KOPT-K1 (cell line): ENCODE data around the gene GPX3.

ENCODE experiments used
- H3K27ac ChIP-seq: fragments of 200-600 bp; sonication (generic); 2 replicates; pipeline ENCODE4 v1.5.1; 2016; ENCODE audit warnings: antibody characterized with exemption, mild to moderate bottlenecking, low read depth, low read length; ENCODE audit not compliant: poor library complexity, severe bottlenecking
- H3K36me3 ChIP-seq: fragments of 200-600 bp; sonication (generic); 2 replicates; pipeline ENCODE4 v1.5.1; 2017; ENCODE audit warnings: antibody characterized with exemption, mild to moderate bottlenecking, low read length, moderate library complexity; ENCODE audit not compliant: insufficient read depth
- H3K9me3 ChIP-seq: fragments of 200-600 bp; sonication (generic); 2 replicates; pipeline ENCODE4 v1.5.1; 2017; ENCODE audit warnings: antibody characterized with exemption, low read length, mild to moderate bottlenecking; ENCODE audit not compliant: insufficient read depth, poor library complexity, severe bottlenecking

GPX3 gene

DNA sequence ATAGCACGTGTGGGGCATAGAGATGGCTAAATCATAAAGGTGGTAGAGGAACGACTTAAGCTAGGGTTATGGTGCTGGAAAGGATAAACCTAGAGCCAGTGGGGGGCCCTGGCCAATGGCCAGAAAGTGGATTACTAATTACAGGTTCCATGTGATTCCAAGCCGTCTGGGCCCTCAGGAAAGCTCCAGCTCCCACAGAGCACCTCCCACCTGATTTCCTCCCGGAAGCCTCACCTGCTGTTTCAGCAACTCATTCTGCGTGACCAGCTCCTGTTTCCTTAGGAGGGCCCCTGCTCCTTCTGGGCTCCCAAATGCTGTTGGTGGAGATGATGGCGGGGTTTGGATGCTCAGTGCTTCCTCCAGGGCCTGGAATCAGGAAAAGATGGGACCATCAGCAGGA is 16.2 kb downstream of the GPX3 start:
- Histone ChIP-seq H3K9me3 (no peaks in the 10 kb centered on the region), H3K36me3 (peaks cover 100% of the 10 kb centered on the region), H3K27ac (no peak overlapping the region)

DNA sequence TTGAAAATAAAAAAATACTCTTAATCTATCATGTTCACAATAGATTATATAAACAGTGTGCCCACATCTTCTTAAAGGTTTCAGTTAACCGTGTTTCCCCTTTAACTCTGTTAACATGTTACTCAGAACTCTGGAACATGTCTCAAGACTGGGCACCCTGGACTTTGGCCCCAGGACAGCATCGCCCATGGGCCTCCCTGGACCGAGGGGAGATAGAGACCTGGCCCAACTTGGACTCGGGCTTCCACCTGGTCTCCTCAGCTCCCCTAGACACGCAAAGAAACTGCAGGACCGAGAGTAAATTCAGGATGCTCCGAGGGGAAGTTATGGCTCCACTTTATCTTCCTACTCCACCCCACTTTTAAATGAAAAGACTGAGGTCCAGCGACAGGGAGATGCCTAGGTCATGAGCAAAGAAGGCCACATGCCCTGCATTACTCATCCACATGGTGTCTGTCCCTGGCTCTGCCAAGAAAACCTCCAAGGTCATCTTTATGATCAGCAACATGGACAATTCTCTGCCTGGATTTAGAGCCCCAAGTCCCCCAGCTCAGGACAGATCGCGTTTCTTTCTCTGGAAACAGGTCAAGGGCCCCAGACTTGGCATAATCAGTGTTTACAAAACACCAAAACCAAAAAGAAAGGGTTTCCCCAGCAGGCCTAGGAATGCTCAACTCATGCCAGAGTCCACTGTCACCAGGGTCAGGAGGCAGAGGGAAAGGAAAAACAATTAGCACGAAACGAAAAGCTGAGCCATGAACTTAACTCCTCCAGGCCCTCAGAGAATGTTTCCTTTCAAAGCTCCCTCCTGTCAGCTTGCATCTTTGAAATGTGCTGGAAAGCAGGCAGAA is 17.4 kb downstream of the GPX3 start:
- H3K27ac ChIP-seq = no peak overlapping the region
- no peaks in the 10 kb centered on the region for H3K9me3 ChIP-seq
- H3K36me3 ChIP-seq = peaks cover 100% of the 10 kb centered on the region

DNA sequence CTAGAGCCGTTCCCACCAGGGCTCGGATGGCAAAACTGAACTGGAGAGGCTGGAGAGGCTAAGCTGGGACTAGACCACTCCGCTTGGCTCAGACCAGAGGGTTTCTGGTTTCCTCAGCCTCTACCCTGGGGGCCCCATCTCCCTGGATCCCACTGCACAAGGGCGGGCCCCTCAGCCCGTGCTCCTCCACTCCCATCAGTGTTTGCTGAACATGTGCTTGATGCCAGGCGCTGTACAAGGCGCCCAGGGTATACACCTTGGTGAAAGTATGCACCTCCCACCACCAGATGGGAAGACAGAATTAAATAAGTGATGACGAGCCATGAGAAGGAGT is 18.0 kb downstream of the GPX3 start:
- Histone ChIP-seq H3K9me3 (no peaks in the 10 kb centered on the region), H3K36me3 (peaks cover 100% of the 10 kb centered on the region), H3K27ac (no peak overlapping the region)

DNA sequence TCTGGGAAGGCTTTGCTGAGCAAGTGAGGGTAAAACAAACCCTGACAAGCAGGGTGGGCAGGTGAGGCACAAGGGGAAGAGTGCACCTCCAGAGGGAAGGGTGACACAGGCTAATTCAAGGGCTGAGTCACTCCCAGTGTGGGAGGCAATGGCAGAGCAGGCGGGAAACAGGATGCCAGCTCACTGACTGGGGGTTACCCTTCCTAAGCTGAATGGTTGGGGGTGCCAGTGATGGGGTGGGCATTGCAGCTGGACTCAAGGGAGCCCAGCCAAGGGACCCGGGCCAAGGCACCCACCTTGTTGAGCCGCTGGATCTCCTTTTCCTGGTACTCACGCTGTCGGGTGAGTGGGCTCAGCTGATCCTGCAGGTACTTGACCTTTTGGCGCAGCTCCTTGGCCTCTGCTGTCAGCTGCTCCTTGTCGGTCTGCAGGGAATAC is 18.4 kb downstream of the GPX3 start:
- no peaks in the 10 kb centered on the region for H3K9me3 ChIP-seq
- H3K27ac ChIP-seq = no peak overlapping the region
- H3K36me3 ChIP-seq = peaks cover 100% of the 10 kb centered on the region

DNA sequence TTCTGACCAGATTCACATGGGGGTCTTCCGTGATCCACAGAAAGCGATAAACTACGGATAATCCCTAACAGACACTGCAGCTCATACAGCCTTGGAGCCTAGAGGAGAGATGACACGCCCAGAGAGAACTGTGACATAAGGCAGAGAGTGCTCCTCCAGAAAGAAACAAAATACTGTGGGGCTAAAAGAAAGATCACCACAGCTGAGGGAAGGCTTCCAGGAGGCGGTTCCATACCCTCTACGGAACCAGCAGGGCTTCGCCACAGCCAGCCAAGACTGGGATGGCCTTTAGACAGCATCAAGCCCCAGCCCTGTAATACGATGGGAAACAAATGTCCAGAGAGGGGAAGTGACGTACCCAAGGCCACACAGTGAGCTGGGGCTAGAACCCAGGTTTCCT is 19.3 kb downstream of the GPX3 start:
- Histone ChIP-seq H3K27ac (no peak overlapping the region), H3K36me3 (peaks cover 99% of the 10 kb centered on the region), H3K9me3 (no peaks in the 10 kb centered on the region)

DNA sequence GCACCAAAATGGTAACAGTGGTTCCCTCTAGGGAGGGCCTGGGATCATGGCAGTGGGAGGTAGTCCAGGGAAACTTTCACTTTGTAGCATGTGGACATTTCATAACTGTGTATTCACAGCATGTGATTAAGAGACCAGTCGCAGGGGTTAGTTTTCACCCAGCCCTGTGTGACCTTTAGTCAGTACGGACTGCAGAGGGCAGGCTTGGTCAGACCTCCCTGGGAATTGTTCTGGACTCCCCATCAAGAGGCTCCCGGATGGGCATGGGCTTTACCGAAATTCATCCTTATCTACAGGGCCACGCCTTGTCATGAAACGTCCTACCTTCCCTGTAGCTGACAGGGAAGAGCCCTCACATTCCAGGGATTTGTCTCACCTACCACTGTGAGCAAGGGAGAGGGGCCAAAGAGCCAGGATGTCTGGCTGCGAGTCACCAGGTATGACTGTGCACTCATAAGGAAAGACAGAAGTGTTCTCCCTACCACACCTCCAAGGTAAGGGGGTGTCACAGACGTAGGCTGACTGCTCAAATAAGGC is 19.9 kb downstream of the GPX3 start:
- Histone ChIP-seq H3K9me3 (no peaks in the 10 kb centered on the region), H3K27ac (no peak overlapping the region), H3K36me3 (peaks cover 99% of the 10 kb centered on the region)

DNA sequence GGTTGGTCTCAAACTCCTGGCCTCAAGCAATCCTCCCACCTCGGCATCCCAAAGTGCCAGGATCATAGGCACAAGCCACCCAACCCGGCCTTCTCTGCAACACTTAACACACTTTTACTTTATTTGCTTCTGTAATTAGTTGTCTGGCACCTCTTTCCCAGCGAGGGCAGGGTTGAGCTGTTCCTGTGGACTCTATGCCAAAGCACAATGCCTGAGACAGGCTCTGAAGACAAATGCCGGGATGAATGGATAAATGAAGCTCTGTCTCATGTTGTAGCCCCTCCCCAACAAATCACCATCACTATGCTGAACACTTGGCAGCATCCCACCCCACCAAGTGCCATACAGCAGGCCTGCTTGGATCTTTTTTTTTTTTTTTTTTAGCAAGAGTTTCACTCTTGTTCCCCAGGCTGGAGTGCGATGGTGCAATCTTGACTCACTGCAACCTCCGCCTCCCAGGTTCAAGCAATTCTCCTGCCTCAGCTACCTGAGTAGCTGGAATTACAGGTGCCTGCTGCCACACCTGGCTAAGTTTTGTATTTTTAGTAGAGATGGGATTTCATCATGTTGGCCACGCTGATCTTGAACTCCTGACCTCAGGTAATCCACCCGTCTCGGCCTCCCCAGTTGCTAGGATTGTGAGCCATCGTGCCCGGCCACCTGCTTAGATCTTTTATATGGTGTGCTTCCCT is 21.3 kb downstream of the GPX3 start:
- Histone ChIP-seq H3K36me3 (peaks cover 97% of the 10 kb centered on the region), H3K9me3 (no peaks in the 10 kb centered on the region), H3K27ac (no peak overlapping the region)

DNA sequence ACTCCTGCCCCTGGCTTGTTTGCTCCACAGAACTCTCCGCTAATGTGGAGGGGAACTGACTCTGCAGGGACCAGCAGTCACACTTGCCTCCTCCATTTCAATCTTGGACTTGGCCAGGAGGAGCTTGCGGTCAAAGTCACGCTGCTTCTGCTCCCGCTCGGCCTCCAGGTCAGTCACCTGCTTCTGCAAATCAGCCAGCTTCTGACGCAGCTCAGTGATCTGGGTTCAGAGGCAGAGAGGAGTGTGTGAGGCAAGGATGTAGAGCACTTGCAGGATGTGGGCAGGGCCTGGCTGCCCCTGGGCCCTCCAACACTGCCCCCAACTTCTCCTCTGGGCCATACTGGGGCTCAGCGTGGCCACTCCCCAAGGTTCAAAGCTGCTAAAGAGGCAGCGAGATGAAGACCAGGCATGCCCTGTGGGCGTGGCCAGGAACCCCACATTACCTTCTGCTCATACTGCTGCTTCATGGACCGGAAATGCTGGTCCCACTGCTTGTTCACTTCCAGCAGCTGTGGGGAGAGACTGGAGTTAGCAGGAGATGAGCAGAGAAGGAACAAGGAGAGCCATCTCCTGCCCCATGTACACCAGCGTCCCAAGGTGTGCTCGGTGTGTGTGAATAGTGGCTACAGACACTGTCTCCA is 22.2 kb downstream of the GPX3 start:
- Histone ChIP-seq H3K36me3 (peaks cover 97% of the 10 kb centered on the region), H3K9me3 (no peaks in the 10 kb centered on the region), H3K27ac (no peak overlapping the region)

DNA sequence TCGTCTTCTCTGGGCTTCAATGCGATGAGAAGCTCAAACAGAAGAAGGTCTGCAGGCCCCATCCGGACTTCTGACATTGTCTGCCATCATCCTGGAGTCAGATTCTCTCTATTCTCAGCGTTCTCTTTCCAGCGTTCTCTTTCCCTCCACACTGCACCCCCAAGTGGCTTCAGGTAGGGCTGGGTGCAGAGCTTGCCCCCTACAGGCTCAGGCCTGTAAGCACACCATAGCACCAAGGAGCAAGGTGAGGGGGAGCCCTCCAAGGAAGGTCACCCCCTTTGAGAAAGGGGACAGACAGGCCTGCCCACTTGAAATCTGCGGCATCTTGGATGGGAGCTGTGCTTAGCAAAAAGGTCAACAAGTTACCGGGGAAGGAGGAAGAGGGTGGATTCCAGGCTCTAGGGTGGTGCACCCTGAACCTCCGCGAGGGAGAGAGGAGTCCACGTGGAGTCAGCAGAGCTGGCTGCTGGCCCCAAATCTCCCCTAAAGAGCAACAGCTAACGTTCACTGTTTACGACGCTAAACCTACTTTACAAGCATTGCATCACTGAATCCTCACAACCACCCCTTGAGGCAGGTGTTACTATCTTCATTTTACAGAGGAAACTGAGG is 27.5 kb downstream of the GPX3 start:
- Histone ChIP-seq H3K9me3 (no peaks in the 10 kb centered on the region), H3K36me3 (peaks cover 91% of the 10 kb centered on the region), H3K27ac (no peak overlapping the region)

DNA sequence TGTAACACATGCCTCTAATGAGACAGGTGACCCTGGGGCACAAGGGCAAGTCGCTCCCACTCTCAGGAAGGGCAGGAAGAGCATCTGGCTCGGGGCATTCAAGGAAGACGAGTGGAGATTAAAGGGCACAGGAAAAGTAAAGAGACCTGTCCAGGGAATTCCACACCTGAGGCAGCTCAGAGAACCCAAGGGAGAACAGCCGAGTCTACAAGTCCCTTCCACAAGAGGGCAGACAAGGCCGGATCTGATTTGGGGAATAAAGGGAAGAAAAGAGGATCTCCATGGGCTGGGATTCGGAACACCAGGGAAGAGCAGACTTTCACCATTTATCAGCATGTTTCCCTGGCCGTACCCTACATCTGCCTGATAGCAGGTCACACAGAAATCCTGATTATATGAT is 28.1 kb downstream of the GPX3 start:
- Histone ChIP-seq H3K9me3 (no peaks in the 10 kb centered on the region), H3K27ac (no peak overlapping the region), H3K36me3 (peaks cover 89% of the 10 kb centered on the region)

DNA sequence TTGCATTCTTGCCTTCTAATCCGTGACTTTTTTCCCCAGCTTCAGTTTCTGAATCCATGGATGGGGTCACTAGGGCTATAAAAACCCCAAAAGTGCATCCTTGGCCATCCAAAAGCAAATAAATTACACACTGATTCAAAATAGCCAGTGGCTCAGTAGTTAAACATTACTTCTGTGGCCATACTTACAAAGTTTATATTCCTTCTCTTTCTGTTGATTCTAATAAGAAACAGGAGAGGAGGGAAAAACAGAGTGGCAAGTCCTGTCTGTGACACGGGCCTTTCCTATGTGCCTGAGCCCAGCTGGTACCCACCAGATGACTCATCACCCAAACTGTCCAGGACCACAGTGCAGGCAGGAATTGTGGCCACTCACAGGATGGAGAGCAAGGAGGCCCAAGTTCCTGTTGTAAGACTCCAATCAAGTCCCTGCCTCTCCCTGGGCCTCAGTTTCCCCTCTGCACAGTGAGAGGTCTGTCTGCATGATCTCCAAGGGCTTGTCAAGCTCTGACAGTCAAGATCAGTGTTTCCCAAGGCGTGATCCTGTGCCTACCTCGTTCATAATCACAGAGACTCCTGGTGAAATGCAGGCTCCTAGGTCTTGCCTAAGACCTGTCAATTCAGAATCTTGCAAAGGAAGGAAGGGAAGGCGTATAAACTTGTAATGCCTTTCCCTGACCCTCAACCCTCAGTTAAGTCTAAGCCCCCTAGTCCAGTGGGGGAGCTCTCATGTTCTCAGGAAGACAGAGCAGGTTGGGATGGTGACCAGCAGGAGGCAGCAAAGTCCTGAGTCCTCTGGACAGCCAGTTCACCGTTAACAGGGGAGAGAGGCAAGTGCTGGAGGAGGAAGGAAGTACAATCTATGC is 30.9 kb downstream of the GPX3 start:
- no peaks in the 10 kb centered on the region for H3K9me3 ChIP-seq
- H3K36me3 ChIP-seq = peaks cover 90% of the 10 kb centered on the region
- no peak overlapping the region for H3K27ac ChIP-seq

DNA sequence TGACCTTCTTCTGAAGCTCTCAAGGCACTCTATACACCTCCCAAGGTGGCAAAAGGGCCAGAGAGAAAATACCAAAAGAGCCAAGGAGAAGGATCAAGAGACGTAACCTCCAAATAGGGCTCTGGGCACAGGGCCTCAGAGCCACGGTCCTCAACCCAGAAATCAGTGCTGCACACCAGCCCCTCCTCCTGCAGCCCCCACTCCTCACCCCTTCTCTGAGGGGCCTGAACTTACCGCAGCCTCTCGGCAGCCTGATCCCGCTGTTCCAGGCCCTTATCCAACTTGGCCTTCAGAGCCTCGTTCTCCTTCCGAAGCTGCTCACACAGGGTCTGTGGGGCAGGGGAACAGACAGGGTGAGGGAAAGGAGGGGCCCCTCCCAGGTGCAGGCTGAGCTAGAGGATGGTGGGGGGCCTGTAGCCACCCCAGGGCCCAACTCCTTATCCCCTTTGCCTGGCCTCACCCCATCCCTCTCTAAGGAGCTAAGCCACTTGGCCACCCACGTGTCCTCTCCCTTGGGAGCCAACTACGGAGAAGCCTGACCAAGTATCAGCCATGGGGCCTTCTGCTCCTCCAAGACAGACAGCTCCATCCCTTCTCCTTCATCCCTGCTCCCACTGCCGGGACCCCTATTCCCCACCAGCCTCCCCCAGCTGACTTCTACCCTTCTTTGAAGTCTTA is 31.7 kb downstream of the GPX3 start:
- Histone ChIP-seq H3K27ac (no peak overlapping the region), H3K9me3 (no peaks in the 10 kb centered on the region), H3K36me3 (peaks cover 90% of the 10 kb centered on the region)

DNA sequence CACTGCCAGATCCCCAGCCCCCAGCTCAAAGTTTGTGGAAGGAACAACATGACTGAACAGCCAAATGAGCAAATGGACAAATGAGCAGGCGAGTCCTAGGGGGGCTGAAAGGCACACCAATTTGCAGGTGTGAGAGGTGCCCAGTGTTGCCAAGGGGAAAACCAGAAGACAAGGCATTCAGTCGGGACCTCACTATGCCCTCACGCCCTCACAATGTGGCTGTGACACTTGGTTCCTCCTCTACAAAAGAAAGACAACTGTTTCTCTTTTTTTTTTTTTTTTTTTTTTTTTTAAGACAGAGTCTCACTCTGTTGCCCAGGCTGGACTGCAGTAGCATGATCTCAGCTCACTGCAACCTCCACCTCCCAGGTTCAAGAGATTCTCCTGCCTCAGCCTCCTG is 32.4 kb downstream of the GPX3 start:
- Histone ChIP-seq H3K36me3 (peaks cover 89% of the 10 kb centered on the region), H3K27ac (no peak overlapping the region)

More for the DNA sequence above, 32.4 kb downstream of the GPX3 start:
- no peaks in the 10 kb centered on the region for H3K9me3 ChIP-seq
